Measurements from ENCODE around the gene WDR75.
"Not testable (repeated sequence)": the region's sequence is repeated elsewhere in the genome, so short reads cannot be mapped to it uniquely, and the experiment has no call there.

Gene WDR75

GRCh38 chr2:189440644-189440946 is 679 bp upstream of the WDR75 start:
- no peak for DNase-seq (ENCODE audit: low read depth in 1 of 2, low spot score in 1 of 2)

- no peak for DNase-seq (ENCODE audit: low read depth in 1 of 2, low spot score in 1 of 2)
Observed at GRCh38 chr2:189441709-189442074, 418 bp downstream of the WDR75 start.

- no peak for DNase-seq (ENCODE audit: low read depth in 1 of 2, low spot score in 1 of 2)
Observed at GRCh38 chr2:189442468-189442867, 1.2 kb downstream of the WDR75 start.

GRCh38 chr2:189444322-189444721 is 3.0 kb downstream of the WDR75 start:
- no peak for DNase-seq (ENCODE audit: low read depth in 1 of 2, low spot score in 1 of 2)

GRCh38 chr2:189446780-189447179 is 5.5 kb downstream of the WDR75 start:
- DNase-seq (ENCODE audit: low read depth in 1 of 2, low spot score in 1 of 2), result no peak

GRCh38 chr2:189454009-189454408 is 12.7 kb downstream of the WDR75 start:
- no peak for DNase-seq (ENCODE audit: low read depth in 1 of 2, low spot score in 1 of 2)

GRCh38 chr2:189465076-189465475 is 23.8 kb downstream of the WDR75 start:
- no peak for DNase-seq (ENCODE audit: low read depth in 1 of 2, low spot score in 1 of 2)

- DNase-seq (ENCODE audit: low read depth in 1 of 2, low spot score in 1 of 2), result no peak
Observed at GRCh38 chr2:189465478-189465877, 24.2 kb downstream of the WDR75 start.

GRCh38 chr2:189466046-189466445 is 24.8 kb downstream of the WDR75 start:
- no peak for DNase-seq (ENCODE audit: low read depth in 1 of 2, low spot score in 1 of 2)

- no peak for DNase-seq (ENCODE audit: low read depth in 1 of 2, low spot score in 1 of 2)
Observed at GRCh38 chr2:189466656-189467055, 25.4 kb downstream of the WDR75 start.

GRCh38 chr2:189467160-189467559 is 25.9 kb downstream of the WDR75 start:
- DNase-seq (ENCODE audit: low read depth in 1 of 2, low spot score in 1 of 2), result no peak

GRCh38 chr2:189467593-189467992 is 26.3 kb downstream of the WDR75 start:
- no peak for DNase-seq (ENCODE audit: low read depth in 1 of 2, low spot score in 1 of 2)

- no peak for DNase-seq (ENCODE audit: low read depth in 1 of 2, low spot score in 1 of 2)
Observed at GRCh38 chr2:189474526-189474925, 33.3 kb downstream of the WDR75 start.

- DNase-seq (ENCODE audit: low read depth in 1 of 2, low spot score in 1 of 2), result no peak
Observed at GRCh38 chr2:189477756-189478155, 36.5 kb downstream of the WDR75 start.

- not testable (repeated sequence) for DNase-seq (ENCODE audit: low read depth in 1 of 2, low spot score in 1 of 2)
Observed at GRCh38 chr2:189478289-189478688, 37.0 kb downstream of the WDR75 start.

- DNase-seq (ENCODE audit: low read depth in 1 of 2, low spot score in 1 of 2), result no peak
Observed at GRCh38 chr2:189481071-189481470, 39.8 kb downstream of the WDR75 start.

- no peak for DNase-seq (ENCODE audit: low read depth in 1 of 2, low spot score in 1 of 2)
Observed at GRCh38 chr2:189483571-189483970, 42.3 kb downstream of the WDR75 start.

- DNase-seq (ENCODE audit: low read depth in 1 of 2, low spot score in 1 of 2), result no peak
Observed at GRCh38 chr2:189483980-189484740, 42.9 kb downstream of the WDR75 start.

GRCh38 chr2:189485146-189485545 is 43.9 kb downstream of the WDR75 start:
- no peak for DNase-seq (ENCODE audit: low read depth in 1 of 2, low spot score in 1 of 2)

GRCh38 chr2:189486237-189486770 is 45.0 kb downstream of the WDR75 start:
- DNase-seq (ENCODE audit: low read depth in 1 of 2, low spot score in 1 of 2), result no peak

- DNase-seq (ENCODE audit: low read depth in 1 of 2, low spot score in 1 of 2), result no peak
Observed at GRCh38 chr2:189487283-189488007, 46.2 kb downstream of the WDR75 start.

GRCh38 chr2:189488008-189488310 is 46.7 kb downstream of the WDR75 start:
- no peak for DNase-seq (ENCODE audit: low read depth in 1 of 2, low spot score in 1 of 2)

- no peak for DNase-seq (ENCODE audit: low read depth in 1 of 2, low spot score in 1 of 2)
Observed at GRCh38 chr2:189492451-189492850, 51.2 kb downstream of the WDR75 start.
